GM18909 (cell line): ENCODE measurements around the gene ZNF385A.
"Not testable (repeated sequence)": the region's sequence is repeated elsewhere in the genome, so short reads cannot be mapped to it uniquely, and the experiment has no call there.

ENCODE experiments used
- ATAC-seq: cut with Tn5 transposase; IDR thresholded peaks from one replicate; pipeline ENCODE4 v1.9.1; 2021; ENCODE audit warnings: mild to moderate bottlenecking; ENCODE audit not compliant: unreplicated experiment, poor library complexity

The ZNF385A gene

GRCh38 chr12:54358945-54359761 is 25.4 kb downstream of the ZNF385A start:
- ATAC-seq, result peak; percentile 98

- ATAC-seq, result no peak
Observed at GRCh38 chr12:54358191-54358944, 26.2 kb downstream of the ZNF385A start.

- no peak for ATAC-seq
Observed at GRCh38 chr12:54357506-54358190, 26.9 kb downstream of the ZNF385A start.

GRCh38 chr12:54356951-54357356 is 27.6 kb downstream of the ZNF385A start:
- ATAC-seq, result no peak

GRCh38 chr12:54356228-54356627 is 28.3 kb downstream of the ZNF385A start:
- ATAC-seq, result no peak

- no peak for ATAC-seq
Observed at GRCh38 chr12:54355104-54355815, 29.3 kb downstream of the ZNF385A start.

GRCh38 chr12:54354271-54354670 is 30.3 kb downstream of the ZNF385A start:
- ATAC-seq, result not testable (repeated sequence)

GRCh38 chr12:54352891-54353874 is 31.4 kb downstream of the ZNF385A start:
- ATAC-seq, result no peak

GRCh38 chr12:54352022-54352531 is 32.5 kb downstream of the ZNF385A start:
- ATAC-seq, result no peak

GRCh38 chr12:54351341-54351740 is 33.2 kb downstream of the ZNF385A start:
- ATAC-seq, result no peak

GRCh38 chr12:54350743-54351142 is 33.8 kb downstream of the ZNF385A start:
- ATAC-seq, result no peak

GRCh38 chr12:54349679-54350078 is 34.9 kb downstream of the ZNF385A start:
- no peak for ATAC-seq

- no peak for ATAC-seq
Observed at GRCh38 chr12:54349036-54349435, 35.5 kb downstream of the ZNF385A start.

GRCh38 chr12:54341378-54342300 is 42.9 kb downstream of the ZNF385A start:
- no peak for ATAC-seq

GRCh38 chr12:54340846-54341245 is 43.7 kb downstream of the ZNF385A start:
- no peak for ATAC-seq

- ATAC-seq, result no peak
Observed at GRCh38 chr12:54338698-54339296, 45.7 kb downstream of the ZNF385A start.

- ATAC-seq, result no peak
Observed at GRCh38 chr12:54337854-54338650, 46.5 kb downstream of the ZNF385A start.
